Measurements from ENCODE around the gene PTPRN2. TPM values are rescaled to one million over a fixed set of nuclear protein-coding genes. Genes with fewer than 3 reads are reported as not detected.

Gene PTPRN2
- total RNA-seq, 1 experiment from 2014 or later, result 2.1 TPM

DNA sequence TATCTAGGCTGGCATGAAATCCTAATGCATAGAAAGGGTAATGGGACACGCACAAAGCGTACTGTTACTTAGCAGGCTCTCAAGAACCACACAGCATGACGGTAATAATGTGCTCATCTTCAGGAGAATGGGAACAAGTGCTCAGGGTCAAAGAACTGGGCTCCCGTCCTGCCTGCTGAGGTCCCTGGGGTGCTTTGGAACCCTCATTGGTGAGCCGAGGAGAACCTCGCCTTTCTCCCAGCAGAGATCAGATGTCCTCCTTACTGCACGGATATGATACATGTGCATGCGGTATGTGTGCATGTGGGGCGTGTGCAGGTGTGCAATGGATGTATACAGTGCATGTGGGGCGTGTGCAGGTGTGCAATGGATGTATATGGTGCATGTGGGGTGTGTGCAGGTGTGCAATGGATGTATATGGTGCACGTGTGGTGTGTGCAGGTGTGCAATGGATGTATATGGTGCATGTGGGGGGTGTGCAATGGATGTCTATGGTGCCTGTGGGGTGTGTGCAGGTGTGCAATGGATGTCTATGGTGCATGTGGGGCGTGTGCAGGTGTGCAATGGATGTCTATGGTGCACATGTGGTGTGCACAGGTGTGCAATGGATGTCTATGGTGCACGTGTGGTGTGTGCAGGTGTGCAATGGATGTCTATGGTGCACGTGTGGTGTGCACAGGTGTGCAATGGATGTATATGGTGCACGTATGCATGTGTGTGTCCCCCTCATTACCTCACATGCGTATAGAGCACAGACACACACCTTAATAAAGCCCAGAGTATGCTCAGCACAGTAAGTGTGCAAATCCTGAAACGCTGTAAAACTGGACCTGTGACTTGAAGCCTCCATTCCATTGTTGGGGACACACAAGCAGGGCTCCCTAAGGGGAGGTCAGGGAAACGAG, 336.3 kb downstream of the PTPRN2 start:
- H3K9ac ChIP-seq (ENCODE audit: low read length), result no peak overlapping the region
- TF ChIP-seq, protein P1, sequence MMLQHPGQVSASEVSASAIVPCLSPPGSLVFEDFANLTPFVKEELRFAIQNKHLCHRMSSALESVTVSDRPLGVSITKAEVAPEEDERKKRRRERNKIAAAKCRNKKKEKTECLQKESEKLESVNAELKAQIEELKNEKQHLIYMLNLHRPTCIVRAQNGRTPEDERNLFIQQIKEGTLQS (IDR thresholded peaks at IDR 0.05), result no peak
- no peak for TF ChIP-seq POLR2A (IDR thresholded peaks at IDR 0.05; ENCODE audit: borderline replicate concordance, extremely low read depth, insufficient read depth, insufficient read length)
- no peak for TF ChIP-seq EZH2 (IDR thresholded peaks at IDR 0.05)
- no peak overlapping the region for H3K4me3 ChIP-seq (replicated peaks in 1 of 2; ENCODE audit: low read depth in 1 of 2, low read length in 2 of 2)
- BruUV-seq (replicated peaks), result no TSS peak
- H4K20me1 ChIP-seq (ENCODE audit: insufficient read depth), result no peaks in the 10 kb centered on the region
- H3K9me2 ChIP-seq (ENCODE audit: insufficient read depth), result no peaks in the 10 kb centered on the region
- H3K27ac ChIP-seq (ENCODE audit: low read depth, low read length), result no peak overlapping the region
- H3K27me3 ChIP-seq (ENCODE audit: insufficient read depth, low read length), result no peaks in the 10 kb centered on the region
- CTCF ChIA-PET, result no interaction called here
- RAD21 ChIA-PET (ENCODE audit: low non-redundant PET in 1 of 2, low total read pairs in 2 of 2, uncharacterized antibody in 2 of 2, unreplicated experiment in 2 of 2), result no interaction called here
- POLR2A ChIA-PET, result no interaction called here
- no peaks in the 10 kb centered on the region for H3K36me3 ChIP-seq (ENCODE audit: control insufficient read depth in 1 of 2, insufficient read depth in 2 of 2, low read length in 2 of 2)
- ATAC-seq (no peak), DNase-seq (ENCODE audit: low read depth, low spot score) (no peak)
- H3K9me3 ChIP-seq (ENCODE audit: control insufficient read depth in 1 of 2, insufficient read depth in 1 of 2, low read depth in 1 of 2, low read length in 2 of 2), result peaks cover 10 to 21% of the 10 kb centered on the region in 2 experiments; a peak in 2 of 4 replicates
- no peaks in the 10 kb centered on the region for H3K4me1 ChIP-seq (ENCODE audit: control insufficient read depth in 1 of 2, insufficient read depth in 2 of 2, low read length in 2 of 2)
- intact Hi-C loops (cut with micrococcal nuclease), result no loop called here
- H3K4me2 ChIP-seq (ENCODE audit: low read length), result no peak overlapping the region
- H2AFZ ChIP-seq (ENCODE audit: low read depth, low read length, poor library complexity, severe bottlenecking), result no peak overlapping the region
- no peaks in the 10 kb centered on the region for H3K79me2 ChIP-seq (ENCODE audit: insufficient read depth, low read length)

DNA sequence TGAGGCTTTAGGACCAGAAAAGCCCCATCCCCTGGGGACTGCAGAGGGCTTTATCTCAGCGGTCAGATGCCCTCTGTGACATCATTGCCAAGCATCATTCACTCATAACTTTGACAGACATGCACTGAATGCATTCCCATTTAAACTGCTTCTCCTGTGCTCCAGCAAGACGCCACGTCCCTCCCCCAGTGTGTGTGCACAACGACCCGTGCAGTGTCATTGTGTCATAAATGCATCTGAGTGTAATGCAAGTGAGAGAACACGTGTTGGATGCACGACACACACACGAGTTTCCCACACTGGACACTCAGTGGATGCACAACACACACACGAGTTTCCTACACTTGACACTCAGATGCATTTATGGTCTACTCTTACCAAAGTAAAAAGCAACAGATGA, 337.9 kb downstream of the PTPRN2 start:
- no peak overlapping the region for H3K9ac ChIP-seq (ENCODE audit: low read length)
- CTCF ChIA-PET, result no interaction called here
- no peaks in the 10 kb centered on the region for H4K20me1 ChIP-seq (ENCODE audit: insufficient read depth)
- intact Hi-C loops (cut with micrococcal nuclease), result no loop called here
- H2AFZ ChIP-seq (ENCODE audit: low read depth, low read length, poor library complexity, severe bottlenecking), result no peak overlapping the region
- no peaks in the 10 kb centered on the region for H3K4me1 ChIP-seq (ENCODE audit: control insufficient read depth in 1 of 2, insufficient read depth in 2 of 2, low read length in 2 of 2)
- no peaks in the 10 kb centered on the region for H3K27me3 ChIP-seq (ENCODE audit: insufficient read depth, low read length)
- POLR2A ChIA-PET, result no interaction called here
- RAD21 ChIA-PET (ENCODE audit: low non-redundant PET in 1 of 2, low total read pairs in 2 of 2, uncharacterized antibody in 2 of 2, unreplicated experiment in 2 of 2), result no interaction called here
- BruUV-seq (replicated peaks), result no TSS peak
- H3K9me2 ChIP-seq (ENCODE audit: insufficient read depth), result no peaks in the 10 kb centered on the region
- H3K9me3 ChIP-seq (ENCODE audit: control insufficient read depth in 1 of 2, insufficient read depth in 1 of 2, low read depth in 1 of 2, low read length in 2 of 2), result peaks cover 10 to 21% of the 10 kb centered on the region in 2 experiments; a peak in 2 of 4 replicates
- no peak for ATAC-seq
- no peaks in the 10 kb centered on the region for H3K36me3 ChIP-seq (ENCODE audit: control insufficient read depth in 1 of 2, insufficient read depth in 2 of 2, low read length in 2 of 2)
- no peak overlapping the region for H3K4me3 ChIP-seq (replicated peaks in 1 of 2; ENCODE audit: low read depth in 1 of 2, low read length in 2 of 2)
- H3K27ac ChIP-seq (ENCODE audit: low read depth, low read length), result no peak overlapping the region
- no peaks in the 10 kb centered on the region for H3K79me2 ChIP-seq (ENCODE audit: insufficient read depth, low read length)
- no peak overlapping the region for H3K4me2 ChIP-seq (ENCODE audit: low read length)
- DNase-seq (ENCODE audit: low read depth, low spot score), result no peak
- no peak for TF ChIP-seq EGR1 (IDR thresholded peaks at IDR 0.05; ENCODE audit: low read depth)
- no peak for TF ChIP-seq EZH2 (IDR thresholded peaks at IDR 0.05)
- no peak for TF ChIP-seq ELF1 (IDR thresholded peaks at IDR 0.05; ENCODE audit: borderline replicate concordance, low read depth)
- TF ChIP-seq EZH2phosphoT487 (IDR thresholded peaks at IDR 0.05; ENCODE audit: borderline replicate concordance), result no peak
- TF ChIP-seq POLR2AphosphoS5 (IDR thresholded peaks at IDR 0.05; ENCODE audit: low read depth, low read length), result no peak
- TF ChIP-seq, protein P1 (IDR thresholded peaks at IDR 0.05), result no peak
- TF ChIP-seq, protein P2, sequence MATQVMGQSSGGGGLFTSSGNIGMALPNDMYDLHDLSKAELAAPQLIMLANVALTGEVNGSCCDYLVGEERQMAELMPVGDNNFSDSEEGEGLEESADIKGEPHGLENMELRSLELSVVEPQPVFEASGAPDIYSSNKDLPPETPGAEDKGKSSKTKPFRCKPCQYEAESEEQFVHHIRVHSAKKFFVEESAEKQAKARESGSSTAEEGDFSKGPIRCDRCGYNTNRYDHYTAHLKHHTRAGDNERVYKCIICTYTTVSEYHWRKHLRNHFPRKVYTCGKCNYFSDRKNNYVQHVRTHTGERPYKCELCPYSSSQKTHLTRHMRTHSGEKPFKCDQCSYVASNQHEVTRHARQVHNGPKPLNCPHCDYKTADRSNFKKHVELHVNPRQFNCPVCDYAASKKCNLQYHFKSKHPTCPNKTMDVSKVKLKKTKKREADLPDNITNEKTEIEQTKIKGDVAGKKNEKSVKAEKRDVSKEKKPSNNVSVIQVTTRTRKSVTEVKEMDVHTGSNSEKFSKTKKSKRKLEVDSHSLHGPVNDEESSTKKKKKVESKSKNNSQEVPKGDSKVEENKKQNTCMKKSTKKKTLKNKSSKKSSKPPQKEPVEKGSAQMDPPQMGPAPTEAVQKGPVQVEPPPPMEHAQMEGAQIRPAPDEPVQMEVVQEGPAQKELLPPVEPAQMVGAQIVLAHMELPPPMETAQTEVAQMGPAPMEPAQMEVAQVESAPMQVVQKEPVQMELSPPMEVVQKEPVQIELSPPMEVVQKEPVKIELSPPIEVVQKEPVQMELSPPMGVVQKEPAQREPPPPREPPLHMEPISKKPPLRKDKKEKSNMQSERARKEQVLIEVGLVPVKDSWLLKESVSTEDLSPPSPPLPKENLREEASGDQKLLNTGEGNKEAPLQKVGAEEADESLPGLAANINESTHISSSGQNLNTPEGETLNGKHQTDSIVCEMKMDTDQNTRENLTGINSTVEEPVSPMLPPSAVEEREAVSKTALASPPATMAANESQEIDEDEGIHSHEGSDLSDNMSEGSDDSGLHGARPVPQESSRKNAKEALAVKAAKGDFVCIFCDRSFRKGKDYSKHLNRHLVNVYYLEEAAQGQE (IDR thresholded peaks at IDR 0.05; ENCODE audit: low read depth), result no peak
- no peak for TF ChIP-seq TCF7L2 (IDR thresholded peaks at IDR 0.05; ENCODE audit: borderline replicate concordance, extremely low read depth, insufficient read depth, insufficient read length)
- no peak for TF ChIP-seq FOSL1 (IDR thresholded peaks at IDR 0.05; ENCODE audit: low read depth)
- TF ChIP-seq POLR2A (IDR thresholded peaks at IDR 0.05; ENCODE audit: borderline replicate concordance, extremely low read depth, insufficient read depth, insufficient read length), result no peak
- no peak for TF ChIP-seq SRF (IDR thresholded peaks at IDR 0.05; ENCODE audit: low read depth)
- no peak for TF ChIP-seq CBX3 (IDR thresholded peaks at IDR 0.05; ENCODE audit: low read depth)
- TF ChIP-seq CEBPB (IDR thresholded peaks at IDR 0.05; ENCODE audit: low read depth), result no peak
- no peak for TF ChIP-seq ZFX (IDR thresholded peaks at IDR 0.05)
- no peak for TF ChIP-seq JUND (IDR thresholded peaks at IDR 0.05)
